ENCODE results near the gene SFT2D1.
"Not testable (repeated sequence)": the region's sequence is repeated elsewhere in the genome, so short reads cannot be mapped to it uniquely, and the experiment has no call there.

The SFT2D1 gene

DNA sequence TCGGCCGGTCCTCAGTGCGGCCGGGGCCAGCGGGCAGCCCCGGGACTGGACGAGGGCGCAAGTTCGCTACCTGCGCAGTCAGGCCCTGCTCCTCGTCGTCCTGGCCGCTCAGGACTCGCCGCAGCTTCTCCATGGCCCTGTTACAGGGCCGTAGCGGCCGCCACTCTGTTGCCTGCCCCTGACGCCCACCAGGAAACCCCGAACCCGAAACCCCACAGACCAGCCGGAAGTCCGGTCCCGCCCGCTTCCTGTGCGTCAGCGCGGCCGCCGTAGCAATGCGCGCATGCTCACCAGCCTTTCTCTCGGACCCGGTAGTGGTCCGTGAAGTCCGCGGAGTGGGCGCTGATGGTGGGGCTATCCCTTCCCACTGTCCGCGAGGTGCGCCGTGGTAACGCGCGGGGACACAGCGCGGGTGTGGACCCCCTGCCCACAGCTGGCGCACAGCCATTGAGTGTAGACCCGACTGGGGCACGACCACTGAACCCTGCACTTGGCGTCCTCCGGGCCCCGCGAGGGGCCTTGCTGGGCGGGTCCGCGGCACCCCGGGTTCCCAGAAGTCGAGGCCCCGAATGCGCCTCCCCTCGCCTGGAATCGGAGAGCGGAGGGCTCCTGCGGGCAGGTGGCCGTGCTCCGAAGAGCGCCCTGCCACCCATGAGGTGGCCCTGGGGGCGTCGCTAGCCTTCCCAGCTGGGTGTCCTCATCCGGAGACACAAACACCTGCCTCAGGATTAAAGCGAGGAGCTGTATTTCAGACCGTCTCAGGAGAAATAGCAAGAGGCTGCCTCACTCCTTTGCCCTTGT, at the start of gene SFT2D1:
TSS of gene SFT2D1 (minus strand) at position 197 of the 801 bp plus-strand sequence. CDS start at position 133, 64 bp downstream.
- peak within 1 kb of the TSS; percentile 95 for H3K4me3 ChIP-seq (ENCODE audit: control insufficient read depth, low read depth, low read length)
- TF ChIP-seq, protein P1, sequence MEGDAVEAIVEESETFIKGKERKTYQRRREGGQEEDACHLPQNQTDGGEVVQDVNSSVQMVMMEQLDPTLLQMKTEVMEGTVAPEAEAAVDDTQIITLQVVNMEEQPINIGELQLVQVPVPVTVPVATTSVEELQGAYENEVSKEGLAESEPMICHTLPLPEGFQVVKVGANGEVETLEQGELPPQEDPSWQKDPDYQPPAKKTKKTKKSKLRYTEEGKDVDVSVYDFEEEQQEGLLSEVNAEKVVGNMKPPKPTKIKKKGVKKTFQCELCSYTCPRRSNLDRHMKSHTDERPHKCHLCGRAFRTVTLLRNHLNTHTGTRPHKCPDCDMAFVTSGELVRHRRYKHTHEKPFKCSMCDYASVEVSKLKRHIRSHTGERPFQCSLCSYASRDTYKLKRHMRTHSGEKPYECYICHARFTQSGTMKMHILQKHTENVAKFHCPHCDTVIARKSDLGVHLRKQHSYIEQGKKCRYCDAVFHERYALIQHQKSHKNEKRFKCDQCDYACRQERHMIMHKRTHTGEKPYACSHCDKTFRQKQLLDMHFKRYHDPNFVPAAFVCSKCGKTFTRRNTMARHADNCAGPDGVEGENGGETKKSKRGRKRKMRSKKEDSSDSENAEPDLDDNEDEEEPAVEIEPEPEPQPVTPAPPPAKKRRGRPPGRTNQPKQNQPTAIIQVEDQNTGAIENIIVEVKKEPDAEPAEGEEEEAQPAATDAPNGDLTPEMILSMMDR (IDR thresholded peaks at IDR 0.05; ENCODE audit: control insufficient read depth, insufficient read depth, low read depth, low read length, missing control alignments) = no peak
- peak; percentile 29 for DNase-seq (ENCODE audit: low read depth)

DNA sequence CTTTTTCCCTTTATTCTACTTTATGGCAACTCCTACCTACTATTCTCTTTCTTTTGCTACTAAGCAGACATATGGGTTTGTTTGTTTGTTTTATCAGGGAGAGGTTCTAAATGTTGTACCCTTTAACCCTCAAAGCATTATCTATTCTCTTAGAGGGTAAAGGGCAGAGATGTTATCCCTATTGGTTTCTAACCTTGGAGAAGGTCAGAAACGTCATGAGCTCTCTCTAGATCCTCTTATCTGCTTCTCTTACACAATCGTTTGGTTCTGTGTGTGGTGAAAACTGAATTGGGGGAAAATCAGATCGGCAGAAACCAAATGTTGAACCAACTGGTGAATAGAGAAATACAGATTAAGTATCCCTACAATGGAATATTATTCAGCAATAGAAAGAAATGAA, 46.8 kb upstream of the SFT2D1 start:
- TF ChIP-seq, protein P1 (IDR thresholded peaks at IDR 0.05; ENCODE audit: control insufficient read depth, insufficient read depth, low read depth, low read length, missing control alignments) = no peak
- H3K4me3 ChIP-seq (ENCODE audit: control insufficient read depth, low read depth, low read length) = no peak overlapping the region
- no peak for DNase-seq (ENCODE audit: low read depth)

DNA sequence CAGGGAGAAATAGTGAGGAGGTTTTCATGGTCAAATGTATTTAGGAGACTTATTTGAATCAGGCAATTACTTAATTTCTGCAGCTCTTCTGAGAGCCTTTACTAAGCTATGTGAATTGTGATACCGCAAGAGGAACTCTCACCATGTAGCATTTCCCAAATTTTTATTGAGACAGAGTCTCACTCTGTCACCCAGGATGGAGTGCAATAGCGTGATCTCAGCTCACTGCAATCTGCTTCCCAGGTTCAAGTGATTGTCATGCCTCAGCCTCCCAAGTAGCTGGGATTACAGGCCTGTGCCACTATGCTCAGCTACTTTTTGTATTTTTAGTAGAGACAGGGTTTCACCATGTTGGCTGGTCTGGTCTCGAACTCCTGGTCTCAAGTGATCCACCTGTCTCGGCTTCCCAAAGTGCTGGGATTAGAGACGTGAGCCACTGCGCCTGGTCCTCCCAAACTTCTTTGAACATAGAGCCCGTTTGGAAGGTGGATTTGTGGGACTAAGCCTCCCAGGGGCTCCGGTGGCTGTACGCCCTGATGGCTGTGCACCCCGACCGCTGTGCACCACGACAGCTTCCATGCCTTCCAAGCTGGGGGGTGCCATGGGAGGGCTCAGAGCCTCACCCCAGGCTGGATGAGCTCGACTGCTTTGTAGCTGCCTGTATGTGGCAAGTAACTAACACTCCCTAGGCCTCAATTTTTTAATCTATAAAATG, 46.1 kb upstream of the SFT2D1 start:
- TF ChIP-seq, protein P1 (IDR thresholded peaks at IDR 0.05; ENCODE audit: control insufficient read depth, insufficient read depth, low read depth, low read length, missing control alignments) = no peak
- DNase-seq (ENCODE audit: low read depth) = no peak
- H3K4me3 ChIP-seq (ENCODE audit: control insufficient read depth, low read depth, low read length) = no peak overlapping the region

DNA sequence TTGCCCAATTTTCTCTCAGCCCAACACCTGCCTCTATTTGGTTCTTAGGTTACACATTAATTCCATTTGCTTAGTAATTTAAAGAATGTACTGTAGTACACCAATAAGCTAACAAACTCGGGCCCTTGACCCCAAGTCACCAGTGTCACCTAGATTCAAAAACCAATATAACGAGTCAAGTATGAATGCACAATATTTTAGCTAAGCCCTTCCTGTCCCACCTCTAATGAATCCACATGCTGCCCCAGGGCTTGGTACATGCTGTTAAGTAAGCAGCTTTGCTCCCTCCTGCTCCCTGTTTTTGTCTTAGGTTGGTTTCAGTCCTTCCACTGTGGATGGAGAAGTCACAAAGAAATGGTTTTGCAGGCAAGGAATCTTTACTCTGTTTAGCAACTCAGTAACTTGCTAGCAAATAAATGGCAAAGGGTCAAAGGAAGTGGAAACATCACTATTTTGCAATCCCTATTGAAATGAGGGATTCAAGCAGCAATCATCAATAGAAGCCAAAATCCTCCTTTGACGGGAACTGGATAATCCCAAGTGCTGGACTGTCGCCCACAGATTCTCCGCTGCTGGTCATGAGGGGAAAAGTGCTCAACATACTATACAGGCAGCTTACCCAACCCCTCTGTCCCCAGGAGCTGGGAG, 45.4 kb upstream of the SFT2D1 start:
- H3K4me3 ChIP-seq (ENCODE audit: control insufficient read depth, low read depth, low read length) = no peak overlapping the region
- TF ChIP-seq, protein P1 (IDR thresholded peaks at IDR 0.05; ENCODE audit: control insufficient read depth, insufficient read depth, low read depth, low read length, missing control alignments) = no peak
- no peak for DNase-seq (ENCODE audit: low read depth)

DNA sequence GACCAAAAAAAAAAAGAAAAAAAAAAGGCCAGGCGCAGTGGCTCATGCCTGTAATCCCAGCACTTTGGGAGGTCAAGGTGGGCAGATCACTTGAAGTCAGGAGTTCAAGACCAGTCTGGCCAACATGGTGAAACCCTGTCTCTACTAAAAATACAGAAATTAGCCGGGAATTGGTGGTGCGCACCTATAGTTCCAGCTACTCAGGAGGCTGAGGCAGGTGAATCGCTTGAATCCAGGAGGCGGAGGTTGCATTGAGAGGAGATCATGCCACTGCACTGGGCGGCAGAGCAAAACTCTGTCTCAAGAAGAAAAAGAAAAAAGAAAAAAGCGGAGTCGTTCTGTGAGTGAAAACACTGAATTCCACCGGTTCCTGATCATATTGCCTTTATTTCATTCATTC, 44.8 kb upstream of the SFT2D1 start:
- not testable (repeated sequence) for H3K4me3 ChIP-seq (ENCODE audit: control insufficient read depth, low read depth, low read length); DNase-seq (ENCODE audit: low read depth)

DNA sequence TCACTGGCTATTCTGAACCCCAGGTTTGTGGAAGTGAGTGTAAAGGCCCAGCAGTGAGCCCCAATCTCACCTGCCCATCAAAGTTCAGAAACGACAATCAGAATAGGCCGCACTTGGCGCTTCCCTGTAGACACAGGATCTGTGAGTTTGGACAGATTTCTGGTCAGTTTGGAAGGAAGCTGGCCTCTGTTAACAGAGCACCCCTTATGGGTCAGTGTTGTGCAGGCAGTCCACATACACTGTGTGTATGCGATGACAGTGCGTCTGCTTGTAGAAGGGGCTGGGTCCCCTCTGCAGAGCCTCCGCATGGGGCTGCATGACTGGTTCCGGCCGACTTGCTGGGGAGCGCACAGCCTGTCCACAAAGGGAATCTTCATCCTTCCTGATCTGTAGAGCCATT, 43.8 kb upstream of the SFT2D1 start:
- H3K4me3 ChIP-seq (ENCODE audit: control insufficient read depth, low read depth, low read length) = no peak overlapping the region
- DNase-seq (ENCODE audit: low read depth) = no peak
- TF ChIP-seq, protein P1 (IDR thresholded peaks at IDR 0.05; ENCODE audit: control insufficient read depth, insufficient read depth, low read depth, low read length, missing control alignments) = no peak

All from AG09309 (cell line).